Cortex of kidney (tissue), 1 donor: ENCODE measurements around the gene KRTAP4-1.
"Not testable (repeated sequence)": the region's sequence is repeated elsewhere in the genome, so short reads cannot be mapped to it uniquely, and the experiment has no call there.

Source experiments
- DNase-seq: peaks from one replicate; lab custom pipeline; 2025; lab: John Stamatoyannopoulos, UW

KRTAP4-1 gene

DNA sequence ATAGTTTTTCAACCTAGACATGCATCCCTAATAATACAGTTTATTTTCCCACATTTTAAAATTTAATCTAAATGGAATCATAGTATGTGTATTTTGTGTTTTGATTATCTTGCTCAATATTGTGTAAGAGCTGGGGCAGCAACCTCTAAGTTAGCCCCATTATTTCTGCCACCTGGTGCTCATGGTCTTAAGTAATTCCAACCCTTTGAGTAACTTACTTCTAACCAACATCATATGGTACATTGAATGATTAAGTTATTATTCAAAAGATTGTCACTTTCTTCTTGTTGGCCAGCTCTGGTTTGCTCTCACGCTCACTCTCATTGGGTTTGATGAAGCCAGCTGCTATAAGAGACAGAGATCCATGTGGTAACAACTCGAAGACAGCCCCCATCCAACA lies 12.8 kb downstream of the KRTAP4-1 start:
- DNase-seq: no peak

DNA sequence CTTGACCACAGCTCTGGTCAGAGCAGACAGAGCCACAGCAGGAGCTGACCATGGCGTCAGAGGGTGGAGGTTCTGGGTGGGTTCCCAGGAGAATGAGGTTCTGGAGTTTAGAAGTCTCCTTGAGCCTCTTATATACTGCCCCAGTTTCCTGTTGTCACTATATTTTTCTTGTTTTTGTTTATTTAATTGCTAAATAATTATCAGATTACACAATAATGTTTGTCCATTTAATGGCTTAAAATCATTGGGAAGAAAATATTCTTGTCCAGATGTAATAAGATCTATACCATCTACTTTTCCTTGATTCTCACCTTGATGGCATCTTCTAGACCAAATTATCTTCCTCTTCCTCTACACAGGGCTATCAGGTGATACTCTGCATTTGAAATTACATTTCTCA lies 16.6 kb downstream of the KRTAP4-1 start, which contains the start of gene KRTAP4-3:
Gene KRTAP4-3, minus strand, starts transcription at position 101 of the 400 bp plus-strand sequence. Its CDS starts 49 bp downstream, at position 52.
- no peak for DNase-seq

DNA sequence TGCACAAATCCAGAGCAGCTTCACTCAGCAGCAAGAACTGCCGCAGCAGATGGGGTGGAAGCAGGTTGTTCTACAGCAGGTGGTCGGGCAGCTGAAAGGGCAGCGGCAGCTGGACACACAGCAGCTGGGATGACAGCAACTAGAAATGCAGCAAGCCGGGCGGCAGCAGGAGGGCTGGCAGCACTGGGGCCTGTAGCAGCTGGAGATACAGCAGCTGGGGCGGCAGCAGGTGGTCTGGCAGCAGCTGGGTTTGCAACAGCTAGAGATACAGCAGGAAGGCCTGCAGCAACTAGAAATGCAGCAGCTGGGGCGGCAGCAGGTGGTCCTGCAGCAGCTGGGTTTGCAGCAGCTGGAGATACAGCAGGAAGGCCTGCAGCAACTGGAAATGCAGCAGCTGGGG lies 17.1 kb downstream of the KRTAP4-1 start:
- DNase-seq: no peak

DNA sequence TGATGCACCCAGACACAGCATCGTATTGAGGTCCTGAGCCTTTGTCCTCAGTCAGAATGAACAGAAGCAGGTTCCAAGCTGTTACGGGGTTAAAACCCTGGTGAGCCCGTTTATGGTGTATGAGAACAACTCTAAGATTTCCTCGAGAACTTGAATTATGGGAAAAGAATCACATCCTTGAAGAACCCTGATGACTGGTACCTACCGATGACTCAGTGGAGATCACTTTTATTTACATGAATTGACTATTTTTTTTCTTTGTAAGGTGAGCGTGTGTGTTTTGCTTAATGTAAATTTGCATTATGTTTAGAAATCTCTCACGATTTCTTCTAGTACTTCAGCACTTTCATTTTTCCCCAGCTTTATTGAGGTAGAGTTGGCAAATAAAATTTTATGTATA lies 20.9 kb downstream of the KRTAP4-1 start:
- DNase-seq: no peak

DNA sequence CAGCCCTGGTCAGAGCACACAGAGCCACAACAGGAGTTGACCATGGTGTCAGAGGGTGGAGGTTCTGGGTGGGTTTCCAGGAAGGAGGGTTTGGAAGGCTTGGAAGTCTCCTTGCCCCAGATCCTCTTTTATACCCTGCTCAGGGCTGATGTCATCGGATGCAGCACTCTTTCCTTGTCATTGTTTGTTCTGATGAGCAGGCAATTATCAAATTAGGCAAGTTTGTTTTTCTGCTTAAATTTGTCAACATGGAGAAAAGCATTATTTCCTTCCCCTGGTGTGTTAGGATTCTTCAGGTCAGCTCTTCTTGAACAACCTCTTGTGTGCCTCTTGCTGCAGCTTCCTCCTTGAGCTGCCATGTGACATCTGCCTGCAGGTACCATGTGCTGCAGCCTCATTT lies 24.1 kb downstream of the KRTAP4-1 start, which contains the start of gene KRTAP4-4:
Gene KRTAP4-4, minus strand, starts transcription at position 101 of the 400 bp plus-strand sequence. Its CDS starts 57 bp downstream, at position 44.
- no peak for DNase-seq

DNA sequence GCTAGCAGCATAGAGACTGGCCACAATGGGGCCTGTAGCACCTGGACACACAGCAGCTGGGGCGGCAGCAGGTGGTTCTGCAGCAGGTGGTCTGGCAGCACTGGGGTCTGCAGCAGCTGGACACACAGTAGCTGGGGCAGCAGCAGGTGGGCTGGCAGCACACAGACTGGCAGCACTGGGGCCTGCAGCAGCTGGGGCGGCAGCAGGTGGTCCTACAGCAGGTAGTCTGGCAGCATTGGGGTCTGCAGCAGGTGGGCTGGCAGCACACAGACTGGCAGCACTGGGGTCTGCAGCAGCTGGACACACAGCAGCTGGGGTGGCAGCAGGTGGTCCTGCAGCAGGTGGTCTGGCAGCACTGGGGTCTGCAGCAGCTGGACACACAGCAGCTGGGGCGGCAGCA lies 24.5 kb downstream of the KRTAP4-1 start:
- not testable (repeated sequence) for DNase-seq

DNA sequence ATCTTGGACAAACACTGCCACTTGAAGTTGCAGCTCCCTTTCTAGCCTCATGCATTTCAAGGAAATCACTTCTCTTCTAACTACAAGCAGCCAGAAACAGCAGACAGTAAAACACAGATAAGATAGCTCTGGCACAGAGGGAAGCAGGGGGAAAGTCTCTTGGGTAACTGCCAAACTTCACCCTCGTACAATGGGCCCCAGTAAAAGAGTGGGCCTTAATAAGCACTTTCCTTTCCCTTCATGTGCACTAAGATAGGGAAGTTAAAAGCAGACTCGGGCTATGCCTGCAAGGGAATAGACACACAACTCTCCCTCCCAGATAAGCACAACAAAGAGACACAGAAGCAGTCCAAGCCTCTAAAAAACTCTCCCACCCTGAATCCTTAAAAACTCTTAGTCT lies 30.9 kb downstream of the KRTAP4-1 start:
- DNase-seq: no peak

DNA sequence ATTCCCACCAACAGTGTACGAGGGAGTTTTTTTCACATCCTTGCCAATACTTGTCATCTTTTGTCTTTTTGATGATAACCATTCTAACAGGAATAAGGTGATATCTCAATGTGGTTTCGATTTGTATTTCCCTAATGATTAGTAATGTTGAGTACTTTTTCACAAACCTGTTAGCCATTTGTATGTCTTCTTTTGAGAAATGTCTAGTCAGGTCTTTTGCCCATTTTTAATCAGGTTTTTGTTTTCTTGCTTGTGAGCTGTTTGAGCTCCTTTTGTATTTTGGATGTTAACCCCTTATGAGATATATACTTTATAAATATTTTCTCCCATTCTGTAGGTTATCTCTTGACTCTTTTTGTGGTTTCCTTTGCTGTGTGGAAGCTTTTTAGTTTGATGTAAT lies 33.2 kb downstream of the KRTAP4-1 start:
- no peak for DNase-seq

DNA sequence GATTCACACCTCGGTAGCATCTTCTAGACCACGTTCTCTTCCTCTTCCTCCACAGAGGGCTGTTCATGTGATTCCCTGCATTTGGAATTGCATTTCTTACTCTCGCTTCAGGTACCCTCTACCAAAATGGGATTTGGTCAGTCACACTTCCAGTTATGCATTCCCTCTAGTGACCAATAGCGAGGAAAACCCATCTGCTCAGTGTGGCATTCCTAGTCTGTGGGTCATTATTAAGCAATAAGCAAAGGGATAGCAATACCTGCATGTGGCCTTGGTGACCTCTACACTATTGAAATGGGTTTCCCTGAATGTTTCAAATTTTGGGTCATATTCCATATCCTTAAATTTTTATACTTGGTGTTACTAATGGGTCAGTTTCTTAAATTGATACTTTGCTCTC lies 34.7 kb downstream of the KRTAP4-1 start:
- no peak for DNase-seq

DNA sequence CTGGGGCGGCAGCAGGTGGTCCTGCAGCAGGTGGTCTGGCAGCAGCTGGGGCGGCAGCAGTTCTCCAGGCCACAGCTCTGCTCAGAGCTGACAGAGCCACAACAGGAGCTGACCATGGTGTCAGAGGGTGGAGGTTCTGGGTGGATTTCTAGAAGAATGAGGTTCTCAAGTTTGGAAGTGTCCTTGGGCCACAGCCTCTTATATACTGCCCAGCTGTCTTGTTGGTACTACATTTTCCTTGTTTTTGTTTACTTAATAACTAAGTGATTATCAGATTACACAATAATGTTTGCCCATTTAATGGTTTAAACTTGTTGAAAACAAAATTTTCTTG lies 35.1 kb downstream of the KRTAP4-1 start, which contains the start of gene KRTAP4-5:
Gene KRTAP4-5, minus strand, starts transcription at position 174 of the 334 bp plus-strand sequence. Its CDS starts 58 bp downstream, at position 116.
- DNase-seq: no peak

DNA sequence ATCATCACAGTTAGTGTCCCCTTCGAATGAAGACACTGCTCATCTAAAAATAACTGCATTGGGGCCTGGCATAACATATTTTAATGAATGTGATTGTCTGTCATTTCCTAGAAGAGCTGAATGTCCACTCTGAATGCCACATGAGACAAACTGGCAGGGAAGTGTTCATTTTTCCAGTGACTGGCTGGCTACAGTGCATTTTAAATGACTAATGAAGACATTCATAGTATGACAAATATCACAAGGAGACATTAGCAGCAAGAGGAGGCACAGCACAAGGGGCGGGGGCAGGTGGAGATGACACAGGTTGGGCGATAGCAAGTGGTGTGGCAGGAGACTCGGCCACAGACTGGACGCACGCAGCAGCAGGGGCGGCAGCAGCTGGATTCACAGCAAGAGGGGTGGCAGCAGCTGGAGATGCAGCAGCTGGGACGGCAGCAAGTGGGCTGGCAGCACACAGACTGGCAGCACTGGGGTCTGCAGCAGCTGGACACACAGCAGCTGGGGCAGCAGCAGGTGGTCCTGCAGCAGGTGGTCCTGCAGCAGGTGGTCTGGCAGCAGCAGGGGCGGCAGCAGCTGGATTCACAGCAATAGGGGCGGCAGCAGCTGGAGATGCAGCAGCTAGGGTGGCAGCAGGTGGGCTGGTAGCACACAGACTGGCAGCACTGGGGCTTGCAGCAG lies 35.6 kb downstream of the KRTAP4-1 start:
- DNase-seq: not testable (repeated sequence)

DNA sequence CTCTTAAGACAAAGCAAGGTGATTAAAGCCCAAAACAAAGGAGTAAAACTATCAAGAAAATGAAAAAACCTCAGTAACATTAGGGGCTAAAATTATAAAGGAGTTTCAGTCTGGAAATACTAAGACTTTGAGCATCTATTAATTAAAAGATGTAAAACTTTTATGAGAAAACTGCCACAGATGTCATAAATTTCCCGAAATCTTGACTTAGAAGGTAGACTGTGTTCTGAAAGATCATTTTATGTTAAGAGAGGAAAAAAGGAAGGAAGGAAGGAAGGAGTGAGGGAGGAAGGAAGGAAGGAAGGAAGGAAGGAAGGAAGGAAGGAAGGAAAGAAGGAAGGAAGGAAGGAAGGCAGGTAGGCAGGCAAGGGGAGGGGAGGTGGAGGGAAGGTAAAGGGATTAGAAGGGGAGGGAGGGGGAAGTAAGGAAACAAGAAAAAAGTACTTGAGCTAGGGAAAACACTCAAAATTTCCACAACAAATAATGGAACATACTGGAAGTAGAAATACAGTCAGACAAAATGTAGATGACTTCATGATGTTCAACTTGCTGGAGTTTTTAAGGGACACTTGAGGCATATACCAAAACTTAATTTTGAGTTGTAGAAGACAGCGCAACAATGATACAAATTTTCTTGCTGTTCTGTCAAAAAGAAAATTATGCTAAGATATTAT lies 37.0 kb downstream of the KRTAP4-1 start:
- DNase-seq: no peak

DNA sequence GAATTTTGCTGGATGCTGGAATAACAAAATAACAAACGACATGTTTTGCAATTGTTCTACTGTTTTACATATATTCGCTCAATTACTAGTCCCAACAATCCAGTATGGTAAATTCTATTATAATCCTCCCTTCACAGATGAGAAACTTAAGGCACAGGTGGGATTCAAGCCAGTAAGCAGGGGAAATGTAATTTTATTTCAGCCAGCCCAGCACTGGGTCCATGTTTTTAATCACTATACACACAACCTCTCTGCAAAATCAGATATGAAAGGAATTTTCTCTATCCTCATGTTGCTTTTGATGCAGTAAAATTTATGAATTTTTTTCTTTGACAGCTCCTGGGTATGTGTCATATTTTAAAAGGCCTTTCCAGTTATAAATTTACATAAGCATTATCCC lies 39.5 kb downstream of the KRTAP4-1 start:
- no peak for DNase-seq

DNA sequence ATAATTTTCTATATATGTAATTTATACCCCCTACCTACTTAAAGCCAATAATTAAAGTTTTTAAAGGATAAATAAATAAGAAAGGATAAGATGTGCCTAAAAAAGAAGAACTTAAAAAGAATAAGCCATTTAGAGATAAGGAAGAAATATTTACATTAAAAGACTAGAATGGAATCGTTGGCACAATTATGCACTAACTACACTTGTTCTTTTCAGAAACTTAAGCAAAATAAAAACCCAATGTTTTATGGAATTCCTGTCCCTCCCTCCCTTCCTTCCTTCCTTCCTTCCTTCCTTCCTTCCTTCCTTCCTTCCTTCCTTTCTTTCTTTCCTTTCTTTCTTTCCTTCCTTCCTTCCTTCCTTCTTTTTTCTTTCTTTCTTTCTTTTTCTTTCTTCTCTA lies 39.9 kb downstream of the KRTAP4-1 start:
- no peak for DNase-seq

DNA sequence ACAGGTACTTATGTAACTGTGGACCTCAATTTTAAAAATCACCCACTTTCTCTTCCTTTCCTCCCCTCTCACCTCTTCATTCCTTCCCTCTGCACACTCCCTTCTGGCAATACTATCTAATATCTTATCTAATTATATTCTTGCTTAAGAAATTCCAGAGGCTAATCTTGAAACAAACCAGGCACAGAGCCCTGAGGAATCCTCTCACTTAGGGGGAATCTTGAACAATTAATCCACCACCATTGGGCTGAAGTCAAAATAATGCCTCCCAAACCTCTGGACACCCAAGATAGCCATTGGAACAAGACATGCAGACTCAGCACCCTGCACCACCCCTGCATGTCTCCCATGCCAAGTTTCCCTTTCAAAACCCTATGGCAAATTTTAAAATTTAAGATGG lies 43.4 kb downstream of the KRTAP4-1 start:
- no peak for DNase-seq

DNA sequence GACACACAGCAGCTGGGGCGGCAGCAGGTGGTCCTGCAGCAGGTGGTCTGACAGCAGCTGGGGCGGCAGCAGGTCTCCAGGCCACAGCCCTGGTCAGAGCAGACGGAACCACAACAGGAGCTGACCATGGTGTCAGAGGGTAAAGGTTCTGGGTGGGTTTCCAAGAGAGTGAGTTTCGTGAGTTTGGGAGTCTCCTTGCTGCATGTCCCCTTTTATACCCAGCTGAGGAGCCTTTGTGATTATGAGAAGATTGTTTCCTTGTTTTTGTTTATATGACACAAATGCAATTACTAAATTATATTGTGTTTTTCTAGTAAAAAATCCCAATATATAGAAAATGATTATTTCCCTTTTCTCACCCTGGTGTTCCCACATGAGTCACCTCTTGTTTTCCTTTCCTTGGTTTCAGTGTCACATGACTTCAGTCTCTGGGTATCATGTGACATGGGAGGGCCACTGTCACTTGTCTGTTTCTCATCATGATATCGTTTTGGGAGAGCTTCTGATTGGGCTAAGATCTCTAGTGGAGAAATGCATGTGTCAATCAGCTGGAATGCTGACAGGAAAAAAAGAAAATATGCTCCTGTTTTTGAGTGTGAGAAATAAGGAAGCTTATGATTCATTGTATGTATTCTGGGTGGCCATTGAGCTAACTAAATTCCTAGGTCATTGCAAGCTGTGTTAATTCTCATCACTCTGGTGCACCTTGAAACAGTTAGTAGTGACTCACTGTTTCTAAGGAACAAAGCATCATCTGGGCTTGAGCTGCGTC lies 44.2 kb downstream of the KRTAP4-1 start, which contains the start of gene KRTAP4-6:
Gene KRTAP4-6, minus strand, starts transcription at position 185 of the 772 bp plus-strand sequence. Its CDS starts 57 bp downstream, at position 128.
- DNase-seq: no peak

DNA sequence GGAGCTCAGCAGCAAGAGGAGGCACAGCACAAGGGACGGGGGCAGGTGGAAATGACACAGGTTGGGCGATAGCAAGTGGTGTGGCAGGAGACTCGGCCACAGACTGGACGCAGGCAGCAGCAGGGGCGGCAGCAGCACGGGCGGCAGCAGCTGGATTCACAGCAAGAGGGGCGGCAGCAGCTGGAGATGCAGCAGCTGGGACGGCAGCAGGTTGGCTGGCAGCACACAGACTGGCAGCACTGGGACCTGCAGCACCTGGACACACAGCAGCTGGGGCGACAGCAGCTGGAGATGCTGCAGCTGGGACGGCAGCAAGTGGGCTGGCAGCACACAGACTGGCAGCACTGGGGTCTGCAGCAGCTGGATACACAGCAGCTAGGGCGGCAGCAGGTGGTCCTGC lies 44.8 kb downstream of the KRTAP4-1 start:
- not testable (repeated sequence) for DNase-seq
